GM13977 (cell line): ENCODE results near the gene RPS8.
A peak's percentile ranks its signal among the peaks of the same experiment; 100 is the strongest.

Experiments used
- DNase-seq: peaks from one replicate; pipeline ENCODE4 v3.0.0; 2012; ENCODE audit warnings: low spot score
- CTCF ChIP-seq: IDR thresholded peaks from 2 replicates; pipeline ENCODE4 v1.5.1; 2012; ENCODE audit warnings: mild to moderate bottlenecking, control low read depth; ENCODE audit not compliant: insufficient read depth; ENCODE audit errors: extremely low read depth, missing control alignments
- in situ Hi-C: fragments of 300-500 bp; cut with MboI; formaldehyde crosslinking; loops from one replicate; pipeline ENCODE4 v1.12.0; 2022; ENCODE audit warnings: low sequenced_read_pairs, low pct_unique_long_range_greater_than_20kb, mixed read lengths, inconsistent platforms; ENCODE audit not compliant: unreplicated experiment

RPS8 gene

GRCh38 chr1:44778705-44779576 lies 3.6 kb downstream of the RPS8 start:
- DNase-seq, result no peak
- in situ Hi-C loops, result no loop called here
- TF ChIP-seq CTCF, result no peak

GRCh38 chr1:44780583-44781121 lies 5.3 kb downstream of the RPS8 start:
- no peak for TF ChIP-seq CTCF
- in situ Hi-C loops, result no loop called here
- no peak for DNase-seq

- TF ChIP-seq CTCF, result no peak
- in situ Hi-C loops, result no loop called here
- DNase-seq, result no peak
Measured at GRCh38 chr1:44783697-44784093, 8.4 kb downstream of the RPS8 start.

- in situ Hi-C loops, result no loop called here
- TF ChIP-seq CTCF, result no peak
- peak; percentile 65 for DNase-seq
Measured at GRCh38 chr1:44784094-44785028, 9.0 kb downstream of the RPS8 start.

GRCh38 chr1:44785029-44785380 lies 9.7 kb downstream of the RPS8 start:
- TF ChIP-seq CTCF, result no peak
- in situ Hi-C loops, result no loop called here
- no peak for DNase-seq

GRCh38 chr1:44785501-44786137 lies 10.3 kb downstream of the RPS8 start:
- DNase-seq, result peak; percentile 31
- no peak for TF ChIP-seq CTCF
- in situ Hi-C loops, result no loop called here
